HG02885 (cell line): ENCODE measurements around the gene NT5DC1.
A peak's percentile ranks its signal among the peaks of the same experiment; 100 is the strongest.
"Not testable (repeated sequence)": the region's sequence is repeated elsewhere in the genome, so short reads cannot be mapped to it uniquely, and the experiment has no call there.

Experiments used
- ATAC-seq: cut with Tn5 transposase; IDR thresholded peaks from one replicate; pipeline ENCODE4 v1.9.1; 2021; ENCODE audit warnings: mild to moderate bottlenecking; ENCODE audit not compliant: unreplicated experiment, poor library complexity

NT5DC1 gene

DNA sequence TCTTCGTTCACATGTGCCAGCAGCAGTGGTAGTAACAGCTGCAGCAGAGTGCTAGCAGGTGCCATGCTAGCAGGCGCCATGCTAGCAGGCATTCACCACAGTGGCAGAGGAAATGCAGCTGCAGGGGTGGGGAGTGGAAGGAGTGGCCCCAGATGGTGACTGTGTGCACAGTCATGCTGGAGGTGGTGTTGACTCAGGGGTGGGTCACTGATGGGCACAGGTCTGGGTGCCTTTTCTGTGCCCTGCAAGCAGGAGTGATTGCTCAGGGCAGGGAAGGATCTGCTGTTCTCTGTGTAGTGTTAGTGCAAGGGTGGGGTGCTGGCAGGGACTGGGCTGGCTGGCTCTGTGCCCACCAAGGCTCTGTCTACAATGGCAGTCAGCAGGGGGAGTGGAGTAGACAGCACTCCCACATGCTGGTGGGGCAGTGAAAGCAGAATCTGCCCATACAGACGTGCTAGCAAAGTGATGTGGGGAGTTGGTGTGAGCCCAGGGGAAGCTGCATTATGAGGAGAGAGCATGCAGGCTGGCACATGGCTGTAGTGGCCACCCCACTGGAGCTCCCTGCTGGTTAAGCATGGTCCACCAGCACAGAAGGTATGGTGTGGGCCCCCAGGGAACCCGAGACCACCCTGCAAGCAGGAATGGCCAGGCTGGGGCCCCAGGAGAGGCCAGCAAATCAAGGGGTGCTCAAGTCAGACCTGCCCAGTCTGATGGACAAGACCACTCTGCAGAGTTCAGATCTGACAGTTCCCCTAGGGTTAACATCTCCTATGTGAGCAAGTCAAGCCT is 164.6 kb downstream of the NT5DC1 start:
- ATAC-seq, result no peak

DNA sequence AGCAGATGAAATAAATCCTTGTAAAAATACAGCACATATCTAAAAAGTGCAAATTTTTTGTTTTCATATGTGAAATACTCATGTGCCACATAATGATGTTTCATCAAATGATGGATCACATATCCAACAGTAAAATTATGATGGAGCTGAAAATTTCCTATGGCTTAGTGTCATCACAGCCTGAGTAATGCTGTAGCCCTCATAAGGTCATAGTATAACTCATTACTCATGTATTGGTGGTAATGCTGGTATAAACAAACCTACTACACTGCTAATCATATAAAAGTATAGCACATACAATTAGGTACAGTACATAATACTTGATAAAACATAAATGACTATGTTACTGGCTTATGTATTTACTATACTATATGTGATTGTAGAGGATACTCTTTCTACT is 166.2 kb downstream of the NT5DC1 start:
- no peak for ATAC-seq

DNA sequence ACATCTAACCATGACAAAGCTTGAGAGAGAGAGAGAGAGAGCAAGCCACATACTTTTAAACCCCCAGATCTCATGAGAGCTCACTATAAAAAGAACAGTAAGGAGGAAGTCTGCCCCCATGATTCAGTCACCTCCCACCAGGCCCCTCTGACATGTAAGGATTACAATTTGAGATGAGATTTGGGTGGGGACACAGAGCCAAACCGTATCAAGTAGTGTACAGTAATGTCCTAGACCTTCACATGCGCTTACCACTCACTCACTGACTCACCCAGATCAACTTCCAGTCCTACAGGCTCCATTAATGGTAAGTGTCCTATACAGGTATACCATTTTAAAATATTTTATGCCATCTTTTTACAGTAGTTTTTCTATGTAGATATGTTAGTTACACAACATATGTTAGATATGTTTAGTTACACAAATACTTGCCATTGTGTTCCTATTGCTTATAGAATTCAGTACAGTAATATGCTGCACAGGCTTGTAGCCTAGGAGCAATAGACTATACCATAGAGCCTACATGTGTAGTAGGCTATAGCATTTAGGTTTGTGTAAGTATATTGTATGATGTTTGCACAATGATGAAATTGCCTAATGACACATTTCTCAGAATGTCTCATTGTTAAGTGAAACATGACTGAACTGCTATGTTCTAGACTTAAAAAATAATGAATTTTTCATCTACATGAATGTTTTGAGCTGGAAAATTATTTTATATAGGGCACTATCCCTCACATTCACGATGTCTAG is 167.4 kb downstream of the NT5DC1 start:
- ATAC-seq, result peak; percentile 16

DNA sequence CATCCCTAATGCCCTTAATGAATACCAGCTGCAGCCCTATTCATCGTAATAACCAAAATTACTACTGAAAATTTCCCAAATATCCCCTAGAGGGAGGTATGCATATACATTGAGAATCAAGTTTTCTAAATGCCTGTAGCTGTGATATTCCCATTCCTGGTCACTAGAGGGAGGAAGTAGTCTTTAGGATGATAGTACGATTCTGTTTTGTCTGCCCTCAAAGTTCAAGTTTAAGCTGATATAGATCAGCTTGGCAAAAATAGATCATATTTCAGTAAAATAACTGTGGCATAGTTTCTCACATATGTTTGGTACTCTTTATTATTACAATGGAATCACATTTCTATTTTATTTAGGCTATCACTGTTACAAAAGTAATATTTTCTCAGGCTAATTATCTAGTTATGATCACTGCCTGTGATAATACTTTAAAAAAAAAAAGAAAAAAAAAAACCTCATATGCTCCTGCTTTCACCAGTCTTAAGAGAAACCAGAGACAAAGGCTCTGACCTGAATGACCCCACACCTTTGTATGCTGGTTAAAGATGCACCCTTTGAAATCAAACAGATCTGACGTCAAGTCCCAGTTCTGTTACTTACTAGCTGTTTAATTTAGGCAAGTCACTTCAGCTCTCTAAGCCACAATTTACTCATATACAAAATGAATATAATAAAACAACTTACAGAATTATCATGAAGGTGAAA is 168.1 kb downstream of the NT5DC1 start:
- peak; percentile 91 for ATAC-seq

DNA sequence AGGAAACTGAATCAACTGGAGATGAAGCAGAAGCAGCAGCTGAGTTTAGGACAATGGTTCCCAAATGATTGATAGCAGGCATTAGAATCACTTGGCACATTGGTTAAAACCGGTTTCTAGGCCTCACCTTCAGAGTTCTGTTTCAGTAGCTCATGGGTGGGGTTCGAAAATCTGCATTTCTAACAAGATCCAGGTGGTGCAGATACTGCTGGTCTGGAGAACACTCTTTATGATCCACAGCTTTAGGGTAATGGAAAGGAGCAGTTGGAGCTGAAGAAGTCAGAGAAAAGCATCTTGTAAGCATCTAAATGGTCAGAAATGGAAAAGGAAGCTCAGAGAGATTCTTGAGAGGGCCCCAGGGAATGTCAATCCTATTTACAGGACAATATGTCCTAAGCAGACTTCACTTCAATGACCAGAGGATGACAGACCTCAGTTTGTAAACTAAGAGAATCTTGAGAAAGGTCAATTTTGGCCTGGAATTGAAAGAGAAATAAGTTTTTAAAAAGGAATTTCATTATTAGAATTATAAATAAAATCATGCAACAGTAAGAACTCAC is 170.6 kb downstream of the NT5DC1 start:
- no peak for ATAC-seq

DNA sequence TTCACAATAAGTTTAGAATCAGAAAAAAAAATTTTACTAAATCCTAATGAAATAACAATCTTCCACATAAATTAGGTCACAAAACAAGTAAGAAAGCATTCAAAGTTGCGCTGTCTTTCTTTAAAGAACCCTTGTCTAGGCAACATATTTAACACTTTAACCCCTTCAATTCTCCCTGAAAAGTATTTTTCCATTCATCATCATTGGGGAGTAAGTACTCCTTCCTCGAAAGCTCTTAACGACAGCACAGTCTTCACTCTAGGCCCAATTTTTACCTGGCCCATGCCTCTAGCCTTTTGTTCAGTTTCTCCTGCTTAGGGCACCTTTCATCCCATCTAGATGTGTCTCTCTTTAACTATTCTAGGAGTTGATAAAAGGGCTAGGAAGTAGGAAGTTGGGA is 176.5 kb downstream of the NT5DC1 start:
- no peak for ATAC-seq

DNA sequence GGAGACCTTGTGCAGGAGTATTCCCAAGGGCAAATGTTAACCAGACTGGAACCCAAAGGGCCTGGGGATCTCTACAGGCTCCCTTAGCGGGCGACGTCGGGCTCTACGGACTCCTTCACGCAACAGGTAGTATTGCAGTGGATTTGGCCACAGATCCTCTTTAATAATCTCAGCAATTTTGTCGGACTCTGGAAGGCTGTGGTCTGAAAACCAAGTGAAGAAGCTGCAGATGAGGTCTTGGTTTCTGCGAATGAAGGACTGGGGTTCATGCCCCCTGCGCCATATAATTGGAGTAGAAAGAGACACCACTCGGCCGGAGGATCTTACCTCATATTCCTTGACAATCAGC is 177.8 kb downstream of the NT5DC1 start:
- ATAC-seq, result no peak

DNA sequence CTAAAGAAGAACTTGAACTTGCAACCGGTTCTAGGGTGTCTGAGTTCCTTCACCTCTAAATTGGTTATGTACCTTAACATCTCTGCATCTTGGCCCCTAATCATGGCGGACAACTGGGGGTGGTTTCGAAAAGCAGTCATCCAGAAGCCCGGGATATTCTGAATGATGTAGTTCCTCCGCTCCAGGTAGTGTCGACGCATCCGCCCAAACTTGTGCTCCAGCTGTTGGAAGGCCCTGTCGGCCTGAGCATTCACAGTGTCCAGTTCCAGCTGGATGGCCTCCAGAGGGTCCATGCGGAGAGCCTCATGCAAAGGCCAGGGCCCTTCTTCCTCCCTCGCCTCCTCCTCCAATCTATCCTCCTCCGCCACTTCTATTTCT is 178.2 kb downstream of the NT5DC1 start:
- no peak for ATAC-seq

DNA sequence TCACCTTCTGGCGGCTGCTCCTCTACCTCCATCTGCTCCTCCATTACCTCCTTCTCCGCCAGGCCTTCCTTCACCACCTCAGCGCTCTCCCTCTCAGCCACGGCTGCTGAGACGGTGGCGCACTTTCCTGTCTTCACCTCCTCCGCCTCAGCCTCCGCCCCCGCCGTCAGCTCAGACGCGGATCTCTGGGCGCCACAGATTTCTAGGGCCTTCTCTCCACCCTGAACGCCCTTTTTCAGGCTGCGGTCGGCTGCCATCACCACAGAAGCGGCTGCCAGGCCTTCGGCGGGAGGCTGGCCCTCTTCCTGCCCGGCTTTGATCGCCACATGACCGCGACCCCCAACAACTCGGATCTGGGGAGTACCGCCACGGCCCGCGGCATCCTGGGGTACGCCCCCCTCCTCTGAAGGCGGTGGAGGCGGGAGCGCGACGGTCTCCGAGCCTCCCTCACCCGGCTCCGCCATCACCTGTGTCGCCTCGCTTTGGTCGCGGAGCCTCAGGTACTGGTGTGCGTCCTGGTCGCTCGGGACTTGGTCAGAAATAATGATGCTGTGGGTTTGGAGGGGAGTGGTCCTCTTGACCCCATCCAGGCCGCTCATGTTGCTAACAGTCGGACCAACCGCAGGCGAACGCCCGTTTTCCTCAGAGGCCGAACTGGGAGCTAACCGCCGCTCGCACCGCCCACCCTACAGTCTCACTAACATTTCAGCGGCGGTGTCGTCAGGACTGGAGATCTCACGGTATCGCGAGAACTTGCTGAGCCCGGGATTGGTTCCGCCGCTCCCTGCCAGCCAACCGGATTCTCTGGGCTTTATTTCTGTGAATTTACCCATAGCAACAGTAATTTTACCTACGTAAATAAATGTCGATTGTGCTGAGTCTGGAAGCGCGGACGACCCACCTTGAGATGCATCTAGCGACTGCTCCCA is 178.8 kb downstream of the NT5DC1 start, which contains the start of gene TSPYL1:
Gene TSPYL1 (minus strand): TSS at position 699 of the 929 bp plus-strand sequence. CDS start 100 bp downstream, at position 599.
- ATAC-seq, result peak; percentile 93

DNA sequence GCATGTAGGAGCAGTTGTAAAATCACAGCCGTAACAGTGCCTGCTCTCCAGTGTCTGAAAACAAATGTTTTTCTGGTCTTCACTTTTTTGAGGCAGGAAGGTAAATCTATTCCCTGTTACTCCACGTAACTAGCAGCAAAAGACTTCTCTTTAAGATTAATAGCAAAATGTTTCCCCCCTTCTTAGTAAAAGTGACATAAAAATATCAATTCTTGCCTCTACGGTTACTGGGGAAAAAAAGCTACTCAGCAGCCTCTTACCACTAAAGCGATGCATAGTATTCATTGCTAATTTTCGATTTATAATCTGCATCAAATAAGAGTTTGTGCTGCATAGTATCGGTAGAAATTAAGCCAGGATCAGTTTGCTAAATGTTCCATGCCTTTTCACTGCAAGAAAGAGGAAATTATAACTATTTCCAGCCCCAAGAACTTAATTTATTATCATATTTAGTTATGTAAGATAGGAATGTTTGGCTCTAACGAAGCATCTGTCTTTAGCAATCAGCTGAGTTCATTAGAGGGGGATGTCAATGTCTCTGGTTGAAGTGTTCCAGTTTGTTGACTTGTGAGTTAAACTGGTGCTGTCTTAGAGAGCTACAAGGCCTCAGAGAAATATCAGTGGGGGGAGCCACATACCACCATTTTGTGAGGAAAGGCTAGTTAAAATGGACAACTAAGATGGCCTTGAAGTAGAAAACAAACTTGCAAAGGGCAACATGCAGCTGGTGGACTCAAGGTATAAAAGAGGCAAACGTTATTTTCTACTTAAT is 179.7 kb downstream of the NT5DC1 start:
- no peak for ATAC-seq

DNA sequence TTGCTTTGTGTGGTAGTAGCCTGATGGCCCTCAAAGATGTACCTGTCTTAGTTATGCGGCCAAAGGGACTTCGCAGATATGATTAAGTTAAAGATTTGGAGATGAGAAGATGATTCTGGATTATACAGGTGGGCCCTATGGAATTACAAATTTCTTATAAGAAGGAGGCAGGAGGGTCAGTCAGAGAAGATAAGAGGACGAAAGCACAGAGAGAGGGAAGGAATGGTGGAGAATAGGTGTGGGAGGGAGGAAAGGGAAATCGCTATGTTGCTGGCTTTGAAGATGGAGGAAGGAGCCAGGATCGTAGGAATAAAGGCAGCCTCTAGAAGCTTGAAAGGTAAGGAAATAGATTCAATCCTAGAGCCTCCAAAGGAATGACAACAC is 180.3 kb downstream of the NT5DC1 start:
- ATAC-seq, result no peak

DNA sequence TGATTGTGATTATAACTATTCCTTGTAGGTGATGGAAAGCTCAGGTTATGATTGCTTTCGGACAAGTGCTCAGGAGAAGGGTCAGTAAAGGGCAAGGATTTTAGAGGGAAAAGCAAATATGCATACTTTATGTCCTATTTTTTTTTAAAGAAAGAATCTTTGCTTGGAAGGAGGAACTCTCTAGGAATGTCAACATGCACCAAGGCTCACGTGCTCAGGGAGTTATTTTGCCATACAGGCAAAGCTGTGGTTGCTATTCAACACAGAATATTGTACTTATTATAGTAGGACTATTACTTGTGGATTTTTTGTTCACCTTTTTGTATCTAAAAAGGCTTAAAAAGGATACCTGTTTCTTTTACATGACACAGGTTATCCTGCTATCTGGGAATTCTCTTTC is 182.0 kb downstream of the NT5DC1 start:
- no peak for ATAC-seq

DNA sequence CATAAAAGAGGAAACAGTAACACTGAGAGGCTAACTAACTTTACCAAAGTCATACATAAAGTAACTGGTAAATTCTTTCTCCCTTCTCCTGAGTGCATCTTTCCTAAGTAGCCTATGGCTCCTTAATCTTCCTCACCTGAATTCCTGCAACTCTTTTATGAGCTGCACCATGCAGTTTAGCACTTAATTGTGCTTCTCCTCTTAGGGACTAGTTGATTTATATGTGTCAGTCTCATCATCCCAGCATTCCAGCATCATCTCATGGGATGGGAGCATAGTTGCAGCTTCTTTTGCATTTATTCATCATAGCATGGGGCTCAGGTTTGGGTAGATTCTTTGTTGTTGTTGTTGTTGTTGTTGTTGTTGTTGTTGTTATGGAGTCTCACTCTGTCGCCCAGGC is 182.5 kb downstream of the NT5DC1 start:
- no peak for ATAC-seq

DNA sequence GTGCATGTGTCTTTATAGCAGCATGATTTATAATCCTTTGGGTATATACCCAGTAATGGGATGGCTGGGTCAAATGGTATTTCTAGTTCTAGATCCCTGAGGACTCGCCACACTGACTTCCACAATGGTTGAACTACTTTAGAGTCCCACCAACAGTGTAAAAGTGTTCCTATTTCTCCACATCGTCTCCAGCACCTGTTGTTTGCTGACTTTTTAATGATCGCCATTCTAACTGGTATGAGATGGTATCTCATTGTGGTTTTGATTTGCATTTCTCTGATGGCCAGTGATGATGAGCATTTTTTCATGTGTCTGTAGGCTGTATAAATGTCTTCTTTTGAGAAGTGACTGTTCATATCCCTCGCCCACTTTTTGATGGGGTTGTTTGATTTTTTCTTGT is 184.3 kb downstream of the NT5DC1 start:
- not testable (repeated sequence) for ATAC-seq

DNA sequence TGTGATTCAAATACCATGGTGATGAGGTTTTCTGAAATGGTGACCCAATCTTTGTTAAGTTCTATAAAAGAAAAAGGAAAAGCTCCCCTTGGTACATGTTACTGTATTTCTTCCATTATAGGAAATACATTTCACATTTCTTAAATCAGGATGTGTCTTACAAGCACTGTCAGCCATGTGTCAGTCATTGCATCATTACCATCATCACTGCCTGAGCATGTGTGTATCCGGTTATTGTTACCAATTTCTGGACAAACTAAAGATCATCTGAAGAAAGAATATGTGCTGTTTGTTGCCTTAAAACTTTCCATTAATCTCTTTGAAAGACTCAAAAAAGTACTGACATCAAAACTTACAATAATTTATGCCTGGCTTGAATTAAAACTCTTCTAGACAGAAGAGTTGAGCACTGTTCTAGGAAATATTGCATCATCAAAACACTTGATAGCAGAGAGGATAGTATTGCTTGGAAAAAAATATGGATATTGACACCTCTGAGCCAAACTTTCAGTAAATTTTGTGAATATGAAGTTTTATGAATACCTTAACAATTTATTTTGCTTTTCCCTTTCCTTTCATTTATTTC is 186.2 kb downstream of the NT5DC1 start:
- no peak for ATAC-seq

DNA sequence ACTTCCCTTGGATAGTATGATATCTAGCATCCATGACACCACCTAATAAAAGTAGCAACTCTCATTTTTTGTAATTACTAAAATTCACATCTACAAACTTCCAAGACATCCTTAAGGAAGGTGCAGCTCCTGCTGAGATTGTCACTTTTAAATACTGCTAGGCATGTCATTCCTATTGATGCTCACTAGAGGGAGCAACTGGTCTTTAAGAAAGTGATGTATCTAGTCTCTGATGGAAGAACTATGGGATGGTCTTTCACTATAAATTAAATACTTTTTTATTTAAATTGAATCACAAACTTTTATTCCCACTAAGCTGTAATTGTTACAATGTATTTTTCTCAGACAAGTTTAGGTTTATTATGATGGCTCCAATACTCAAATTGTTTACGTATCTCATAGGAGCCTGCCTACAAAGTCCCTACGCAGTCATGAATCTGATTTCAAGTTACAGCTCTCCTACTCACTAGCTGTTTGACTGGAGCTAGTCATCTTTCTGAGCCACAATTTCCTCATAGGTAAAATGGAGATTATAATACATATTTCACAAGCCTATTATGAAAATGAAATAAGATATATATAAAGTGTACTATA is 187.1 kb downstream of the NT5DC1 start:
- peak; percentile 82 for ATAC-seq

DNA sequence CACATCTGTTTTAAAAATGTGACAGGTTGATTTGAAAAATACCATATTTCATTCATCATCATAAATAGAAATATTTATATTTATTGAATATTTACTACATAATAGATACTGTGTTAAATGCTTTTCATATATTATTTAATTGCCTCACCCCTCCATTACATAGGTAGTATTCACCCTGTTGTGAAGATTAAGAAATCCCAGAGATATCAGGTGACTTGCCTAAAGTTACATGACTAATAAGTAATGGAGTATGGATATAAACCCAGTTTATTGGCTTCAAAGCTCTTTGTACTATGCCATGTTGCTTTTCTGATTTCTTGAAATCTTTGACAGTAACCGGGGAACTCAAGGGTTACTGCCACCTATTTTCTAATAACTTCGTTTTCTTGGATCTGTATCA is 189.2 kb downstream of the NT5DC1 start:
- ATAC-seq, result no peak

DNA sequence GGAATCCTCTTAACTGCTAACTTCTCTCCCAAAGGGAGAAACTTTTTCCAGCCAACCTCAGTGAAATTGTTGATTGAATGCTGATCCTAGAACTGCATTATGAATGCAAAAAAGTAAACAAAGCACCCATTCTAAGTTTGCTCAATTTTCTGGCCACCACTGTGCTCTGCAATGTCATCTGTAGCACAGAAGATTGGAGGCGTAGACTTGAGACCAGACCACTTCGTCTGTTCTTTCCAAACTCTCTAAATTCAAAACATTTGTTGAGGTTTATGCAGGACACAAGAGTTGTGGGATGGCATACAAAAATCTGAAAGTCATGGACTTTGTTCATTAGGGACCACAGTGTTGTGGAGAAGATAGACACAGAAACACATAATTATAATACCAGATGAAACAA is 190.1 kb downstream of the NT5DC1 start:
- ATAC-seq, result no peak
